K562 (cell line): ENCODE measurements around the gene TOP3A. TPM values are rescaled to one million over a fixed set of nuclear protein-coding genes. Genes with fewer than 3 reads are reported as not detected.

Source experiments
- CBX2 ChIP-seq: fragments of 200-600 bp; sonication (generic); IDR thresholded peaks from one replicate; pipeline ENCODE4 v1.6.1; 2012; ENCODE audit warnings: mild to moderate bottlenecking, low read length, inconsistent platforms; ENCODE audit not compliant: insufficient read depth, poor library complexity, severe bottlenecking
- COPS2 ChIP-seq: fragments of 450-650 bp; conservative IDR thresholded peaks from 2 replicates; pipeline ENCODE4 v1.6.1; 2016; ENCODE audit warnings: mild to moderate bottlenecking, moderate library complexity
- GTF2A2 ChIP-seq: IDR thresholded peaks from 2 replicates; pipeline ENCODE4 v1.6.1; 2016; ENCODE audit warnings: mild to moderate bottlenecking, missing genetic modification characterization, missing compliant biosample characterization
- MED1 ChIP-seq: sonication (generic); formaldehyde crosslinking; IDR thresholded peaks from 2 replicates; pipeline ENCODE4 v1.8.1; 2023; ENCODE audit warnings: missing genetic modification reagents, borderline replicate concordance
- MTA3 ChIP-seq: fragments of 450-650 bp; formaldehyde crosslinking; IDR thresholded peaks from 2 replicates; pipeline ENCODE4 v1.6.1; 2017; ENCODE audit warnings: mild to moderate bottlenecking, borderline replicate concordance
- NONO ChIP-seq, 2 experiments: fragments of 200-400 bp in 1 of 2; fragments of 450-650 bp in 1 of 2; formaldehyde crosslinking in 1 of 2; IDR thresholded peaks; 2 replicates each; pipeline ENCODE4 v1.6.1; 2017; ENCODE audit warnings: low read depth in 2 of 2, mild to moderate bottlenecking in 2 of 2, moderate library complexity in 2 of 2, low read length in 1 of 2
- PML ChIP-seq: IDR thresholded peaks from 2 replicates; pipeline ENCODE4 v1.6.1; 2012; ENCODE audit warnings: low read length, inconsistent platforms
- XRCC5 ChIP-seq: fragments of 200-400 bp; formaldehyde crosslinking; IDR thresholded peaks from 2 replicates; pipeline ENCODE4 v1.6.1; 2017; ENCODE audit warnings: low read depth, mild to moderate bottlenecking, low read length
- ZNF561 ChIP-seq: fragments of 450-650 bp; formaldehyde crosslinking; conservative IDR thresholded peaks from 2 replicates; pipeline ENCODE4 v1.4.0; 2020; ENCODE audit warnings: mild to moderate bottlenecking, moderate library complexity
- ZNF77 ChIP-seq: fragments of 250-450 bp; sonication (Bioruptor Pico); IDR thresholded peaks from 2 replicates; pipeline ENCODE4 v1.5.0; 2020
- ZNF785 ChIP-seq: fragments of 250-450 bp; sonication (Bioruptor Pico); IDR thresholded peaks from 2 replicates; pipeline ENCODE4 v1.4.0; 2020; ENCODE audit warnings: mild to moderate bottlenecking
- polyA plus RNA-seq, 8 experiments: library from polyadenylated mRNA; depleted of rRNA in 4 of 8; stranded (reverse) in 5 of 8; unstranded in 3 of 8; fragments of >200 nt; fragmentation: Nextera tagmentation in 2 of 8; fragmentation: Illumina TruSeq in 1 of 8; extraction: Ambion mirVana in 2 of 8; extraction: Trizol in 1 of 8; gene quantifications; 2 replicates each; pipeline versions ENCODE4 v1.2.1 to v1.2.3, GENCODE V29; 2011 to 2014; ENCODE audit warnings: inconsistent platforms in 1 of 8, missing spikeins in 1 of 8
- total RNA-seq, 7 experiments: library from RNA; depleted of rRNA in 6 of 7; stranded (reverse); fragments of >200 nt in 6 of 7; fragmentation: Illumina TruSeq in 2 of 7; extraction: Trizol in 2 of 7; gene quantifications; 2 replicates each; pipeline versions ENCODE4 v1.2.1 to v1.2.3, GENCODE V29; 2011 to 2021; ENCODE audit warnings: low replicate concordance in 1 of 7
- TF ChIP-seq, protein P1 (sequence below): fragments of 250-450 bp; sonication (Bioruptor Pico); IDR thresholded peaks from 2 replicates; pipeline ENCODE4 v1.5.1; 2021; ENCODE audit warnings: mild to moderate bottlenecking
- TF ChIP-seq, protein P2 (sequence below): fragments of 250-450 bp; sonication (Bioruptor Pico); IDR thresholded peaks from 2 replicates; pipeline ENCODE4 v1.4.0; 2020; ENCODE audit warnings: mild to moderate bottlenecking, moderate library complexity, borderline replicate concordance
- TF ChIP-seq, protein P3 (sequence below): fragments of 450-650 bp; formaldehyde crosslinking; IDR thresholded peaks from 2 replicates; pipeline ENCODE4 v1.4.0; 2020; ENCODE audit warnings: mild to moderate bottlenecking, moderate library complexity
- TF ChIP-seq, protein P4 (sequence below): sonication (generic); formaldehyde crosslinking; IDR thresholded peaks from 2 replicates; pipeline ENCODE4 v1.8.0; 2023; ENCODE audit warnings: missing genetic modification reagents, mild to moderate bottlenecking, borderline replicate concordance

TOP3A gene
- total and polyA plus RNA-seq, 9 of the 15 experiments (the other 6 are each of a cell fraction or from before 2014, with no cell fraction given) = 5.2 to 49.7 (median 24.7) TPM

DNA sequence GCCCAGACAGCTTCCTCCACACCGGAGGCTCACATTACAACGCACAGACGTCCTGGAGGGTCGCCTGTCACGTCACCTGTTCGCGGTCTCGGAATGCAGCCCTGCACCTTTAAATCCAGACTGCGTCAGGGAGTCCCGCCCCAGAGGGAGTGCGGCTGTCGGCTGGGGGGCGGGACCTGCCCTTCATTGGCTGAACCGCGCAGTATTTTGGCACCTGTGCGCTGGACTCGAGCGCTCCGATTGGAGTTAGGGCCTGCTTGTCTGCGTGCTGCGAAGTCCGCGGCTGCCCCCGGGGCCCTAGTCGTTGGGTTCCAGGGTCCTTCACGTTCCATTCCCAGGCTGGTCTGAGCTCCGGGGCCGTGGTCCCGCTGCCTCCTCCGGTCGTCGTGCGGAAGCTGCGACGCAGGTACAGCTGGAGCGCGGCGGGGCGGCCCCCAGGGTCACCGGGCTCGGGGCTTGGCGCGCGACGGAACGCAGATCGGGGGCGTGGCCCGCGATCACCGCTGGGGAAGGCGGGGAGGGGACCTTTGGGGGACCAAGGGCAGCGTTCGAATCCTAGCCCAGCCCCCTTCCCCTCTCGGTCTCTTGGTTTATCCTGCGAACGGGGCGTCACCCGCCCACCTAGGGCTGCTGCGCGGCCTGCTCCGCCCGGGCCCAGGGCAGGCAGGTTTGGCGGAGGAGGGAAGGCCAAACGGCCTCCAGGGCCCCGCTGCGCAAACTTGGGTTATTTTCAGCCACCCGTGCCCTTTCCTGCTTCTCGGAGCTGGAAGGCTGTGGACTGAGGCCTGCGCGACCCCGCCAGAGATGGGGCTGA, 54.3 kb downstream of the TOP3A start, which contains the start of gene MIEF2 (continued):
- TF ChIP-seq, protein P1, sequence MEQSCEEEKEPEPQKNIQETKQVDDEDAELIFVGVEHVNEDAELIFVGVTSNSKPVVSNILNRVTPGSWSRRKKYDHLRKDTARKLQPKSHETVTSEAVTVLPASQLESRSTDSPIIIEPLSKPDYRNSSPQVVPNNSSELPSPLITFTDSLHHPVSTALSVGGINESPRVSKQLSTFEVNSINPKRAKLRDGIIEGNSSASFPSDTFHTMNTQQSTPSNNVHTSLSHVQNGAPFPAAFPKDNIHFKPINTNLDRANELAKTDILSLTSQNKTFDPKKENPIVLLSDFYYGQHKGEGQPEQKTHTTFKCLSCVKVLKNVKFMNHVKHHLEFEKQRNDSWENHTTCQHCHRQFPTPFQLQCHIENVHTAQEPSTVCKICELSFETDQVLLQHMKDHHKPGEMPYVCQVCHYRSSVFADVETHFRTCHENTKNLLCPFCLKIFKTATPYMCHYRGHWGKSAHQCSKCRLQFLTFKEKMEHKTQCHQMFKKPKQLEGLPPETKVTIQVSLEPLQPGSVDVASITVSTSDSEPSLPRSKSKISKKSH (CRISPR knock-in tag) = no peak
- no peak for TF ChIP-seq XRCC5
- TF ChIP-seq, protein P2, sequence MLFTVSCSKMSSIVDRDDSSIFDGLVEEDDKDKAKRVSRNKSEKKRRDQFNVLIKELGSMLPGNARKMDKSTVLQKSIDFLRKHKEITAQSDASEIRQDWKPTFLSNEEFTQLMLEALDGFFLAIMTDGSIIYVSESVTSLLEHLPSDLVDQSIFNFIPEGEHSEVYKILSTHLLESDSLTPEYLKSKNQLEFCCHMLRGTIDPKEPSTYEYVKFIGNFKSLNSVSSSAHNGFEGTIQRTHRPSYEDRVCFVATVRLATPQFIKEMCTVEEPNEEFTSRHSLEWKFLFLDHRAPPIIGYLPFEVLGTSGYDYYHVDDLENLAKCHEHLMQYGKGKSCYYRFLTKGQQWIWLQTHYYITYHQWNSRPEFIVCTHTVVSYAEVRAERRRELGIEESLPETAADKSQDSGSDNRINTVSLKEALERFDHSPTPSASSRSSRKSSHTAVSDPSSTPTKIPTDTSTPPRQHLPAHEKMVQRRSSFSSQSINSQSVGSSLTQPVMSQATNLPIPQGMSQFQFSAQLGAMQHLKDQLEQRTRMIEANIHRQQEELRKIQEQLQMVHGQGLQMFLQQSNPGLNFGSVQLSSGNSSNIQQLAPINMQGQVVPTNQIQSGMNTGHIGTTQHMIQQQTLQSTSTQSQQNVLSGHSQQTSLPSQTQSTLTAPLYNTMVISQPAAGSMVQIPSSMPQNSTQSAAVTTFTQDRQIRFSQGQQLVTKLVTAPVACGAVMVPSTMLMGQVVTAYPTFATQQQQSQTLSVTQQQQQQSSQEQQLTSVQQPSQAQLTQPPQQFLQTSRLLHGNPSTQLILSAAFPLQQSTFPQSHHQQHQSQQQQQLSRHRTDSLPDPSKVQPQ = no peak
- TF ChIP-seq MTA3 = 0 out of 2 replicates have a peak, but pooled peaks have one; percentile 50
- no peak for TF ChIP-seq COPS2
- no peak for TF ChIP-seq CBX2
- no peak for TF ChIP-seq GTF2A2
- TF ChIP-seq ZNF561 (CRISPR knock-in tag) = no peak
- no peak for TF ChIP-seq ZNF77 (CRISPR knock-in tag)
- TF ChIP-seq ZNF785 (CRISPR knock-in tag) = no peak
- no peak for TF ChIP-seq NONO (IDR thresholded peaks at IDR 0.05; ENCODE audit: low read depth in 2 of 2, low read length in 1 of 2)
- TF ChIP-seq MED1 = no peak
- TF ChIP-seq, protein P3, sequence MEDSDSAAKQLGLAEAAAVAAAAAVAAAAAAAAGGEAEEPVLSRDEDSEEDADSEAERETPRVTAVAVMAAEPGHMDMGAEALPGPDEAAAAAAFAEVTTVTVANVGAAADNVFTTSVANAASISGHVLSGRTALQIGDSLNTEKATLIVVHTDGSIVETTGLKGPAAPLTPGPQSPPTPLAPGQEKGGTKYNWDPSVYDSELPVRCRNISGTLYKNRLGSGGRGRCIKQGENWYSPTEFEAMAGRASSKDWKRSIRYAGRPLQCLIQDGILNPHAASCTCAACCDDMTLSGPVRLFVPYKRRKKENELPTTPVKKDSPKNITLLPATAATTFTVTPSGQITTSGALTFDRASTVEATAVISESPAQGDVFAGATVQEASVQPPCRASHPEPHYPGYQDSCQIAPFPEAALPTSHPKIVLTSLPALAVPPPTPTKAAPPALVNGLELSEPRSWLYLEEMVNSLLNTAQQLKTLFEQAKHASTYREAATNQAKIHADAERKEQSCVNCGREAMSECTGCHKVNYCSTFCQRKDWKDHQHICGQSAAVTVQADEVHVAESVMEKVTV (CRISPR knock-in tag) = no peak
- TF ChIP-seq, protein P4, sequence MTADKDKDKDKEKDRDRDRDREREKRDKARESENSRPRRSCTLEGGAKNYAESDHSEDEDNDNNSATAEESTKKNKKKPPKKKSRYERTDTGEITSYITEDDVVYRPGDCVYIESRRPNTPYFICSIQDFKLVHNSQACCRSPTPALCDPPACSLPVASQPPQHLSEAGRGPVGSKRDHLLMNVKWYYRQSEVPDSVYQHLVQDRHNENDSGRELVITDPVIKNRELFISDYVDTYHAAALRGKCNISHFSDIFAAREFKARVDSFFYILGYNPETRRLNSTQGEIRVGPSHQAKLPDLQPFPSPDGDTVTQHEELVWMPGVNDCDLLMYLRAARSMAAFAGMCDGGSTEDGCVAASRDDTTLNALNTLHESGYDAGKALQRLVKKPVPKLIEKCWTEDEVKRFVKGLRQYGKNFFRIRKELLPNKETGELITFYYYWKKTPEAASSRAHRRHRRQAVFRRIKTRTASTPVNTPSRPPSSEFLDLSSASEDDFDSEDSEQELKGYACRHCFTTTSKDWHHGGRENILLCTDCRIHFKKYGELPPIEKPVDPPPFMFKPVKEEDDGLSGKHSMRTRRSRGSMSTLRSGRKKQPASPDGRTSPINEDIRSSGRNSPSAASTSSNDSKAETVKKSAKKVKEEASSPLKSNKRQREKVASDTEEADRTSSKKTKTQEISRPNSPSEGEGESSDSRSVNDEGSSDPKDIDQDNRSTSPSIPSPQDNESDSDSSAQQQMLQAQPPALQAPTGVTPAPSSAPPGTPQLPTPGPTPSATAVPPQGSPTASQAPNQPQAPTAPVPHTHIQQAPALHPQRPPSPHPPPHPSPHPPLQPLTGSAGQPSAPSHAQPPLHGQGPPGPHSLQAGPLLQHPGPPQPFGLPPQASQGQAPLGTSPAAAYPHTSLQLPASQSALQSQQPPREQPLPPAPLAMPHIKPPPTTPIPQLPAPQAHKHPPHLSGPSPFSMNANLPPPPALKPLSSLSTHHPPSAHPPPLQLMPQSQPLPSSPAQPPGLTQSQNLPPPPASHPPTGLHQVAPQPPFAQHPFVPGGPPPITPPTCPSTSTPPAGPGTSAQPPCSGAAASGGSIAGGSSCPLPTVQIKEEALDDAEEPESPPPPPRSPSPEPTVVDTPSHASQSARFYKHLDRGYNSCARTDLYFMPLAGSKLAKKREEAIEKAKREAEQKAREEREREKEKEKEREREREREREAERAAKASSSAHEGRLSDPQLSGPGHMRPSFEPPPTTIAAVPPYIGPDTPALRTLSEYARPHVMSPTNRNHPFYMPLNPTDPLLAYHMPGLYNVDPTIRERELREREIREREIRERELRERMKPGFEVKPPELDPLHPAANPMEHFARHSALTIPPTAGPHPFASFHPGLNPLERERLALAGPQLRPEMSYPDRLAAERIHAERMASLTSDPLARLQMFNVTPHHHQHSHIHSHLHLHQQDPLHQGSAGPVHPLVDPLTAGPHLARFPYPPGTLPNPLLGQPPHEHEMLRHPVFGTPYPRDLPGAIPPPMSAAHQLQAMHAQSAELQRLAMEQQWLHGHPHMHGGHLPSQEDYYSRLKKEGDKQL = no peak
- no peak for TF ChIP-seq PML
